HAP-1 (cell line): ENCODE data around the gene UMPS.
"Not testable (repeated sequence)": the region's sequence is repeated elsewhere in the genome, so short reads cannot be mapped to it uniquely, and the experiment has no call there.

Experiments used
- DNase-seq, 2 experiments: peaks; one replicate each; pipeline ENCODE4 v3.0.0-alpha.2; 2016 to 2020; ENCODE audit warnings: low spot score in 2 of 2
- H3K27me3 ChIP-seq: fragments of 250-450 bp; sonication (Bioruptor Pico); 2 replicates; pipeline ENCODE4 v1.5.1; 2020; ENCODE audit warnings: low read depth, mild to moderate bottlenecking, moderate library complexity
- H3K36me3 ChIP-seq: fragments of 250-450 bp; sonication (Bioruptor Pico); replicated peaks from 2 replicates; pipeline ENCODE4 v1.5.1; 2020; ENCODE audit warnings: mild to moderate bottlenecking
- H3K4me1 ChIP-seq: fragments of 250-450 bp; sonication (Bioruptor Pico); 2 replicates; pipeline ENCODE4 v1.5.1; 2020; ENCODE audit warnings: mild to moderate bottlenecking
- H3K4me3 ChIP-seq: fragments of 250-450 bp; sonication (Bioruptor Pico); 2 replicates; pipeline ENCODE4 v1.5.1; 2020; ENCODE audit warnings: mild to moderate bottlenecking, moderate library complexity
- H3K9me3 ChIP-seq: fragments of 250-450 bp; sonication (Bioruptor Pico); 2 replicates; pipeline ENCODE4 v1.5.1; 2020; ENCODE audit warnings: mild to moderate bottlenecking, moderate library complexity
- in situ Hi-C: fragments of 300-500 bp; cut with MboI; formaldehyde crosslinking; loops from 3 replicates; pipeline ENCODE4 v1.14.3; 2020; ENCODE audit warnings: low sequenced_read_pairs, inconsistent platforms, mixed read lengths

Gene UMPS

DNA sequence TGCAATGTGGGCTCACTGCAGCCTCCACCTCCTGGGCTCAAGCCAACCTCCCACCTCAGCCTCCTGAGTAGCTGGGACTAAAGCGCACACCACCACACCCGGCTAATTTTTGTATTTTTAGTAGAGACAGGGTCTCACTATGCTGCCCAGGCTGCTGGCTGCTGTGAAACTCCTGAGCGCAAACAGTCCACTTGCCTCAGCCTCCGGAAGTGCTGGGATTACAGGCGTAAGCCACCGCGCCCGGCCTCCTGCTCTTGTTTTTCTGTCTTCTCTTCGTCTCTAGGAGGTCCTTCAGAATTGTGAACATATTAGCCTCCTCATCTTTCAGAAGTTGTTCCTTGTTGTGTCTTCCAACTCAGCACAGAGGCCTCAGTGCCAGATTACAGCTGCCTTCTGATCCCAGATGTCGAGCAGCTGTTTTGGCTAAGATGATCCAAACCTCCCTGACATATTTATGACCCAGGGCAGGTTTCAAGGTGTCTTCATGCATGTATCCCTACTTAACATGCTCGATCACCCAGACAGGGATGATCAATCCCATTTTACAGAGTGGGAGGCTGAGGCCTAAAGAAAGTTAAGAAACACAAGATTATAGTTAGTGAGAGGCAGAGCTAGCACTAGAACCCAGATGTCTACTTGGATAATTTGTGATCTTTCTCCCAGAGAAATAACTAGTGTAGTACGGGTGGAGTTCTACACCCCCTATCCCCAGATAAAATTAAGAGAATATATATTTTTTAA, 32.1 kb upstream of the UMPS start:
- H3K4me1 ChIP-seq = no peaks in the 10 kb centered on the region
- no peaks in the 10 kb centered on the region for H3K9me3 ChIP-seq
- no peak overlapping the region for H3K4me3 ChIP-seq
- in situ Hi-C loops = no loop called here
- no peaks in the 10 kb centered on the region; the same call in none of the 2 replicates for H3K27me3 ChIP-seq
- H3K36me3 ChIP-seq = no peaks in the 10 kb centered on the region
- no peak for DNase-seq

DNA sequence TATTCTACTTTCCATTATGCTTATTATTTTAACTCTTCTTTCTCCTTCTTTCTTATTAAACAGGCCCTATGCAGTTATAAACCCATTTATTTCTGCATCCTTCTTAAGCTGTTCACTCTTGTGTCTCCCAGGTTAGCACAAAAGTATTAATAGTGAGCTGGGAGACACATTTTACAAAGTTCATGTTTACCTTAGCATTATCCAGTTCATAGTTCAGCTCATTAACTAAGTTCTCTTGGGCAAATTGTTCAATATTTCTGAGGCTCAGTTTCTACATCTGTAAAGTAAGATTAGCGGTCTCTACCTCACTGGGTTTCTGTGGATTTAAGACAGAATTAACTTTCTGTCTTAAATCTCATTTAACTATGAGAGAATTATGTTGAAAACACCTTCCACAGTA, 31.2 kb upstream of the UMPS start:
- in situ Hi-C loops = no loop called here
- Histone ChIP-seq H3K4me3 (no peak overlapping the region), H3K9me3 (no peaks in the 10 kb centered on the region), H3K36me3 (no peaks in the 10 kb centered on the region), H3K27me3 (no peaks in the 10 kb centered on the region; the same call in none of the 2 replicates), H3K4me1 (no peaks in the 10 kb centered on the region)
- no peak for DNase-seq

DNA sequence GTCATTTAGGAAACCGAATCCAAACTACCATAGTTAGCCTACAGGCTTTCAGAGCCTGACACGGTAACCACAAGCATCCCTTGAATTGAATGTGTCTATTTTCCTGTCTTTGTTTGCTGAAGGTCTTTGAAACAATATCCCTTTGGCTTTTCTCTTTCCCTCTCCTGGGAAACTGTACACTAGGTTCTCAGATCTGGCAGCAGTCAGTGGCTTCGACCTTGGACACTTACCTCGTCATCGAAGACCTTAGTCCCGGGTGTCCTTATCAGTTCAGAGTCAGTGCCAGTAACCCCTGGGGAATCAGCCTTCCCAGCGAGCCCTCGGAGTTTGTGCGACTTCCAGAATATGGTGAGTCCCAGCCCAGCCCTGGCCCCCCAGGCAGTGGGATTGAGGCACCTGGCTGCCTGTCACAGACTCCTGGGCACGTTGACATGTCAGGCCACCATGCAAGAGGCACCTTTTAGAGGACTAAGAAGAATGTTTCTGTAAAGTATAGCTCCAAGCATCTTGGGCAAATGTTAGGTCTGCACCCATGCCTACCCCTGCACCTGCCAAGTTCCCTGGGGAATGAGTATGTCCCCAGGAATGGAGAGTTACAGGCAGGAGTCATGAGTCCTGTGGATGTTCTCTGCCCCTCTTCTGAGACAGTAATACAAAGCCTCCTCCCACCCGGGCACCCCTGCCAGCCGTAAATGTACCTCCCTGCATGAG, 30.4 kb upstream of the UMPS start:
- Histone ChIP-seq H3K9me3 (no peaks in the 10 kb centered on the region), H3K4me3 (no peak overlapping the region), H3K27me3 (no peaks in the 10 kb centered on the region; the same call in none of the 2 replicates), H3K36me3 (no peaks in the 10 kb centered on the region), H3K4me1 (no peaks in the 10 kb centered on the region)
- in situ Hi-C loops = no loop called here
- DNase-seq = peak; percentile 13 to 44

DNA sequence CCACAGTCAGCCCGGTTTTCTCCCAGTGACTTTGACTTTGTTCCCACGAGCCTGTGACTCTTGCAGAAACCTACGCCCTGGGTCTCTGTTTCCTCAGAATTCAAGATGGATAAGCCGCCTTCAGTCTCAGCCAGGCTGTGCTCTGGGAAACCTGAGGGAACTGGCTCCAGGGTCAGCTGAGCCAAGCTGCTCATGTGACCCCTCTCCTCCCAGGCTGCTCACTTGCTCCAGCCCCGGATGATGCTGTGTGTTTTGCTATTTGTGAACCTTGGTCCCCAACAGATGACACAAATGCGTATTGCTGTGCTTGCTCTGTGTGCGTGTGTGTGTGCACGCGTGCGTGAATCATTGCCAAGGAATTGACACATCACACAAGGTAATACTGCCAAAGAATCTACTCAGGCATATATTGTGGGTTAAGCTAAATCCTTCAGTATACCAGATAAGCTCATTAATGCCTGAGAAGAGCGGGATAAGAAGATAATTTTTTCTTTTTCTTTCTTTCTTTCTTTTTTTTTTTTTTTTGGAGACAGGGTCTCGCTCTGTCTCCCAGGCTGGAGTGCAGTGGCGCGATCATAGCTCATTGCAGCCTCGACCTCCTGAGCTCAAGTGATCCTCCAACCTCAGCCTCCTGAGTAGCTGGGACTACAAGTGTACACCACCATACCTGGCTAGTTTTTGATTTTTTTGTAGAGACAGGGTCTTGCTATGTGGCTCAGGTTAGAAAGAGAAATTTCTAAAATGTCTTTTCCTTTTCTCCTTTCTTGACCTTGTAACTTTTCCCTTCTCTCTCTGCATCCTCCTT, 29.2 kb upstream of the UMPS start:
- Histone ChIP-seq H3K4me1 (no peaks in the 10 kb centered on the region), H3K27me3 (no peaks in the 10 kb centered on the region; the same call in none of the 2 replicates), H3K4me3 (no peak overlapping the region), H3K9me3 (no peaks in the 10 kb centered on the region), H3K36me3 (no peaks in the 10 kb centered on the region)
- DNase-seq = no peak
- in situ Hi-C loops = no loop called here

DNA sequence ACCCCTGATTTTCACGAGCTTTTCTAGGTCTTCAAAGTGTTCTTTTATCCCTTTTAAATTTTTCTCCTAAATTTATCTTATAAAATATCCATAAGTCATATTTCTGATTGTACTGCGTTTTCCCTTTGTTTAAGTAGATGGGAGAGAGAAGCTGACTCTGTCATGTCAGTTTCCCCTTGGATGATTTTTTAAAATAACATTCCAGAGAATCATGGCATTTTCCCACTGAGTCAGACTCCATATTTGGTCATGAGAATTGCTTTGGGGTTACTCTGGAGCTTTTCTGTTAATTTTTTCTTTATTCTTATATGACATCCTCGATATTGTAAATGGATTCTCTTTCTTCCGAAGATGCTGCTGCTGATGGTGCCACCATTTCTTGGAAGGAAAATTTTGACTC, 28.6 kb upstream of the UMPS start:
- H3K4me1 ChIP-seq = no peaks in the 10 kb centered on the region
- no peak overlapping the region for H3K4me3 ChIP-seq
- in situ Hi-C loops = no loop called here
- no peaks in the 10 kb centered on the region for H3K36me3 ChIP-seq
- no peaks in the 10 kb centered on the region; the same call in none of the 2 replicates for H3K27me3 ChIP-seq
- H3K9me3 ChIP-seq = no peaks in the 10 kb centered on the region
- DNase-seq = no peak

DNA sequence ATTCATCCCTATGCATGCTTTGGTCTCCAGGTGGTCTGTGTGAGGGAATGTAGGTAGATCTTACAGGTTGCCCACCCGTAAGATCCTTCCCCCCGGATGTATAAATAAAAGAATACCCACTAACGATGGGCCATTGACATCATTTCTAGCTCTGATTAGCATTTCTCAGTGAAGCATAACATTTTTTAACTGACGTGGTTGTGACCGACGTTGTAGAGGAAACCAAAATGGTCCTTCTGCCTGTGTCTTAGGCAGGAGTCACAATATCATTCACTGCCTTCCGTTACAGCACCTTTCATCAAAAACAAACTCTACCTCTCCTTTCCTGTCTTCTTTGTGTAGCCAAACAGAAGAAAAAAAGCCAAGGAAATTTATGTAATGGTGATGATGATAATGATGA, 27.3 kb upstream of the UMPS start:
- in situ Hi-C loops = no loop called here
- no peaks in the 10 kb centered on the region for H3K9me3 ChIP-seq
- no peak for DNase-seq
- no peak overlapping the region for H3K4me3 ChIP-seq
- no peaks in the 10 kb centered on the region for H3K4me1 ChIP-seq
- no peaks in the 10 kb centered on the region for H3K36me3 ChIP-seq
- no peaks in the 10 kb centered on the region; the same call in none of the 2 replicates for H3K27me3 ChIP-seq

DNA sequence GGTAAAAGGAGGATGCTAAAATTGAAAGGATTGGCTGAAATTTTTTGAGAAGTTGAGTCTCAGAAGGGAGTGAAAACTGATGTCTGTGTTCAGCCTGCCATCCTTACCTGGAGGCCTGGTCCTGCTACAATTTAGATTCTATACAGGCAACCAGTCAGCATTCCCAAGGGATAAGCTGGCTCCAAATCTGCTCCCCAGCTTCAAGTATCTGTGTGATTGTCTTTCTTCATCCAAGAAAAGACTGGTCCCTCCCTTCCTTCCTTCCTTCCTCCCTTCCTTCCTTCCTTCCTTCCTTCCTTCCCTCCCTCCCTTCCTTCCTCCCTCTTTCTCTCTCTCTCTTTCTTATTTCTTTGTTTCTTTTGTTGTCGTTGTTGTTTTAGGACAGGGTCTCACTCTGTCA, 24.7 kb upstream of the UMPS start:
- H3K27me3 ChIP-seq = no peaks in the 10 kb centered on the region; the same call in none of the 2 replicates
- in situ Hi-C loops = no loop called here
- no peaks in the 10 kb centered on the region for H3K4me1 ChIP-seq
- no peak for DNase-seq
- H3K36me3 ChIP-seq = no peaks in the 10 kb centered on the region
- no peaks in the 10 kb centered on the region; the same call in 1 of the 2 replicates for H3K9me3 ChIP-seq
- no peak overlapping the region for H3K4me3 ChIP-seq

DNA sequence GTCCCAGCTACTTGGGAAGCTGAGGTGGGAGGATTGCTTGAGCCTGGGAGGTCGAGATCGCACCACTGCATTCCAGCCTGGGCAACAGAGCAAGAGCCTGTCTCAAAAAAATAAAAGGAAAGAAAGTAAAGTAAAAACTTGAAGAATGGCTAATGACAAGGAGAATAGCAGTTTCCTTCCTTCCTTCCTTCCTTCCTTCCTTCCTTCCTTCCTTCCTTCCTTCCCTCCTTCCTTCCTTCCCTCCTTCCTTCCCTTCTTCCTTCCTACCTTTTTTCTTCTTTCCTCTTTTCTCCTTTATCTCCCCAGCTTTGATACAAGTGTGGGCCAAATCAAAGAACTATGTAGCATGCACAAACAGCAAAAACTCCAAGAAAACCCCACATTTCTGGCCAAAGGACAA, 23.0 kb upstream of the UMPS start:
- H3K4me1 ChIP-seq, DNase-seq, H3K36me3 ChIP-seq, in situ Hi-C loops, H3K27me3 ChIP-seq, H3K9me3 ChIP-seq, H3K4me3 ChIP-seq: not testable (repeated sequence)

DNA sequence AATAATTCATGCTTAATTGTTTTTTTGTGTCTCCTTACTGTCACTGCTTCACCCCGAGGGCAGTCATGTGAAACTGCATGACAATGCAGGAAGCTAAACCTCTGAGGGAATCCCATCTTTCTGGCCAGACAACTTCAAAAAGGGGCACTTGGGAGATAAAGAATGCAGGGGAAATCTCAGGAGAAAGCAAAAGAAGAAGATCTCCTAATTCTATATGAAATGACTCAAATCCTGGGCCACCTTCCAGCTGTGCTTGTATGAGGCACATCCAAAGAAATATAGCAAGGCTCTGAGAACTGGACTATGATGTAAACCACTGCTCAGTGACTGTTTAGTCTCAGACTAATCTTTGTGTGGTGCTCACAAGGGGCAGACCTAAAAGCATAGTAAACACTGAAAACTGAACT, 22.6 kb upstream of the UMPS start:
- Histone ChIP-seq H3K36me3 (no peaks in the 10 kb centered on the region), H3K9me3 (no peaks in the 10 kb centered on the region; the same call in 1 of the 2 replicates), H3K27me3 (no peaks in the 10 kb centered on the region; the same call in none of the 2 replicates), H3K4me3 (no peak overlapping the region), H3K4me1 (no peaks in the 10 kb centered on the region)
- in situ Hi-C loops = no loop called here
- DNase-seq = peak; percentile 4 to 22

DNA sequence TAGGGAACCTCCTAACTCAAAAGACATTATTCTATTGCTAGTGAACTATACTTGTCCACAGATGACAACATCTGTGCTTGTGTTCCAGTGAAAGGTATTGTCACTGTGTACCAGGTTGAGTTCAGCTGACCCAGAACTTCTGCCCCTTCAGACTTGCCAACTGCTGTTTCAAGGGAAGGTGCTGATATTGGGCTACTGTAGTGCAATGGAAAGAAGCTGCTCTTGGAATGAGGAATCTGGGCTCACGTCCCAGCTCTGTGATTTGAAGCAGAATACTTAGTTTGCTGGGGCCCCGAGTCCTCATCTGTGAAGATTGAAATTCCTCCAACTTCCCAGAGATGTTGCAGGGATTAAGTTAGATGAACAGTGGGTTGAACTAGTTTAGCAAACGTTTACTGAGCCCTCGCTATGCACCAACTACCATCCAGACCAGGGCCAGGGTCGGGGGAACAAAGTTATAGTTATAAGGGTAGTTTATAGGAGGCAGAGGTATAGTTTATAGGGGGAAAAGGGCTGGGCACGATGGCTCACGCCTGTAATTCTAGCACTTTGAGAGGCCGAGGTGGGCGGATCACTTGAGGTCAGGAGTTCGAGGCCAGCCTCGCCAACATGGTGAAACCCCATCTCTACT, 15.9 kb upstream of the UMPS start:
- in situ Hi-C loops = no loop called here
- no peaks in the 10 kb centered on the region for H3K4me1 ChIP-seq
- H3K27me3 ChIP-seq = peaks cover 3% of the 10 kb centered on the region; the same call in 1 of the 2 replicates
- H3K36me3 ChIP-seq = no peaks in the 10 kb centered on the region
- DNase-seq = no peak
- no peak overlapping the region for H3K4me3 ChIP-seq
- no peaks in the 10 kb centered on the region; the same call in 1 of the 2 replicates for H3K9me3 ChIP-seq

DNA sequence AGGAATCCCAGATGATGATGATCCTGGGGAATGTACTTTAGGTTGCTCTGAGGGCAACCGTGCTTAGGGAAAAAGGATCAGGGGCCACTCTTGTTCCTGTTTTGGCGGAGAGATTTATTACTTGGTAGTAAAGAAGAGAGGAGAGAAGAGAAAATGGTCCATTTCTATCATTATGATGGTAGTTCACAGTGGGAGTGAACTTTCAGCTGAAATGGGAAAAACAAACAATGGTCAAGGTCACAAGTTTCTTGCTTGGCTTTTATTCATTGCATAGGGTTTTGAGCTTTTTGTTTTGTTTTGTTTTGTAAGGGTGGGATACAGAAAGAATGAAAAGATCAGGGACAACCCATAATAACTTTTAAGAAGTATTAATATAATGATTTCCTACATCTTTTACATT, 7.7 kb upstream of the UMPS start:
- Histone ChIP-seq H3K4me1 (no peaks in the 10 kb centered on the region; the same call in 1 of the 2 replicates), H3K9me3 (no peaks in the 10 kb centered on the region), H3K36me3 (no peaks in the 10 kb centered on the region), H3K4me3 (no peak overlapping the region), H3K27me3 (peaks cover 31% of the 10 kb centered on the region)
- DNase-seq = no peak
- in situ Hi-C loops = no loop called here

DNA sequence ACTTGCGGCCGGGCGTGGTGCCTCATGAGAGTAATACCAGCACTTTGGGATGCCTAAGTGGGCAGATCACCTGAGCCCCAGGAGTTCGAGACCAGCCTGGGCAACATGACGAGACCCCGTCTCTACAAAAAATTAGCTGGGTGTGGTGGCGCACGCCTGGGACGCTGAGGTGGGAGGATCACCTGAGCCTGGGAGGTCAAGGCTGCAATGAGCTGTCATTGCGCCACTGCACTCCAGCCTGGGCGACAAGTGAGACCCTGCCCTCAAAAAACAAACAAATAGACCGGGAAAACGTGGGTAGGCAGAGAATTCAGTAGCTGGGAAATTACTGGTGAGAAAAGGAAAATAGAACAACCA, 667 bp downstream of the UMPS start:
- peaks cover 5% of the 10 kb centered on the region for H3K27me3 ChIP-seq
- peaks cover 20% of the 10 kb centered on the region for H3K36me3 ChIP-seq
- H3K4me3 ChIP-seq = peak overlapping the region; percentile 95
- peaks cover 18% of the 10 kb centered on the region for H3K4me1 ChIP-seq
- H3K9me3 ChIP-seq = peaks cover 3% of the 10 kb centered on the region; the same call in 1 of the 2 replicates
- DNase-seq = peak in 1 of 2 experiments; percentile 21
- in situ Hi-C loops = no loop called here

DNA sequence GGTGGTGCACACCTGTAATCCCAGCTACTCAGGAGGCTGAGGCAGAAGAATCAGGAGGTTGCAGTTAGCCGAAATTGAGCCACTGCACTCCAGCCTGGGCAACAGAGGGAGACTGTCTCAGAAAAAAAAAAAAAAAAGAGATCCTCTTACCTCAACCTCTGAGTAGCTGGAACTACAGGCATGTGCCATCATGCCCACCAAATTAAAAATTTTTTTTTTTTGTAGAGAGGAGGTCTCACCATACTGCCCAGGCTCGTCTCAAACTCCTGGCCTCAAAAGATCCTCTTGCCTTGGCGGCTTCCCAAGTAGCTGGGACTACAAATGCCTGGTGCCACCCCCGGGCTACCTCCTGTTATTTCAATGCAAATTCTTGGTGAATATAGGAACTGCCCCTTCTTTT, 1.5 kb downstream of the UMPS start:
- in situ Hi-C loops = no loop called here
- peaks cover 3% of the 10 kb centered on the region; the same call in 1 of the 2 replicates for H3K9me3 ChIP-seq
- DNase-seq = peak in 1 of 2 experiments; percentile 45
- peaks cover 5% of the 10 kb centered on the region for H3K27me3 ChIP-seq
- peaks cover 24% of the 10 kb centered on the region for H3K36me3 ChIP-seq
- H3K4me1 ChIP-seq = peaks cover 18% of the 10 kb centered on the region
- peak overlapping the region; percentile 95 for H3K4me3 ChIP-seq
